NK-92 (cell line): ENCODE measurements around the gene PLK5.
"Not testable (repeated sequence)": the region's sequence is repeated elsewhere in the genome, so short reads cannot be mapped to it uniquely, and the experiment has no call there.

ENCODE experiments used
- DNase-seq: peaks from one replicate; lab custom pipeline; 2025; ENCODE audit not compliant: unreplicated experiment; lab: John Stamatoyannopoulos, UW

Gene PLK5

DNA sequence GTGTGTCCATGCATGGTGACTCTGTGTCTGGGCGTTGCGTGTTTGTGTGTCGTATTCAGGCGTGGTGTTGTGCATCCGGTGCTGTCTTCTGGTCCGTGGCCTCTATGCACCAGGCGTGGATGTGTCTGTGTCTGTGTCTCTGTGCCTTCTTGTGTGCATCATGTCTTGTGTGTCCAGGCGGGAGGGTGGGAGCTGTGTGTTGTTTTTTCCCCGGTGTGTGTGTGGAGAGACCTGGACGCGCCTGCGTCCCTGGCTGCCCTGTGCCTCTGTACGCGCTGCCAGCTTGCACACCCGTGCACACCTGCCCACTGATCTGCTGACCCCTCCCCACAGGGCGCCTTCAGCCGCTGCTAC, 1.1 kb downstream of the PLK5 start:
- DNase-seq, result no peak

DNA sequence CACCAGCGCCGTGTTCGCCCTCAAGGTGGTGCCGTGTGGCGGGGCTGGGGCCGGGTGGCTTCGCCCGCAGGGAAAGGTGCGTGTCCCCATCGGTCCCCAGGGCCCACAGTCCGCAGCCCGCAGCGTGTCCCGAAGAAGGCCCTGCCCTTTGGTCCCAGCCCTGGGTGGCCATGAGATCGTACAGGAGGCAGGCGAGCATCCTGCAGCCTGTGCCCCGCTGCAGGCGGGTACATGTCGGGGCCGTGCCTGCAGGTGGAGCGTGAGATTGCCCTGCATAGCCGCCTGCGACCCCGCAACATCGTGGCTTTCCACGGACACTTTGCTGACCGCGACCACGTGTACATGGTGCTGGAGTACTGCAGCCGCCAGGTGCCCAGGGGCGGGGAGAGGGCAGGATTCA, 1.5 kb downstream of the PLK5 start:
- no peak for DNase-seq

GRCh38 chr19:1526066-1526778, 2.3 kb downstream of the PLK5 start:
- DNase-seq, result no peak

- no peak for DNase-seq
Observed at GRCh38 chr19:1526979-1527649, 3.2 kb downstream of the PLK5 start.

DNA sequence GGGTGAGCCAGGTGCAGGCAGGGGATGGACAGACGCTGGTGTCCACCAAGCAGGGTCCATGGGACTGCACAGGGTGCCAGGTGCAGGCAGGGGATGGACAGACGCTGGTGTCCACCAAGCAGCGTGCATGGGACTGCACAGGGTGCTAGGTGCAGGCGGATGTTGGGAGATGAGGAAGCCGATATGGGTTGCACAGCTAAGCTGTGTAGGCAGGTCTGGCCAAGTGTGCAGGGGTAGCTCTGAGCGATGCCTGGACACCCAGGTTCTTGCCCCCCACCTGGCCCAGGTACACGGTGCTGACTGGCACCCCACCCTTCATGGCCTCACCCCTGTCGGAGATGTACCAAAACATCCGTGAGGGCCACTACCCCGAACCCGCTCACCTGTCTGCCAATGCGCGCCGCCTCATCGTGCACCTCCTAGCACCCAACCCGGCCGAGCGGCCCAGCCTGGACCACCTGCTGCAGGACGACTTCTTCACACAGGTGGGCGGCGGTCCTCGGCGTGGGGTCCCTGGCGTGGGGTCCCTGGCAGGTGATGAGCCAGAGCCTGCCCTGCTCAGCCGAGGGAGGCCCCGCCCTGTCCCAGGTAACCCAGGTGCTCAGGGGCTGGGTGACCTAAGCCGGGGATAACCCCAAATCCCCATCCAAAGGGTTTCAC, 3.9 kb downstream of the PLK5 start:
- DNase-seq, result no peak

GRCh38 chr19:1528596-1529429, 4.9 kb downstream of the PLK5 start:
- DNase-seq, result no peak

DNA sequence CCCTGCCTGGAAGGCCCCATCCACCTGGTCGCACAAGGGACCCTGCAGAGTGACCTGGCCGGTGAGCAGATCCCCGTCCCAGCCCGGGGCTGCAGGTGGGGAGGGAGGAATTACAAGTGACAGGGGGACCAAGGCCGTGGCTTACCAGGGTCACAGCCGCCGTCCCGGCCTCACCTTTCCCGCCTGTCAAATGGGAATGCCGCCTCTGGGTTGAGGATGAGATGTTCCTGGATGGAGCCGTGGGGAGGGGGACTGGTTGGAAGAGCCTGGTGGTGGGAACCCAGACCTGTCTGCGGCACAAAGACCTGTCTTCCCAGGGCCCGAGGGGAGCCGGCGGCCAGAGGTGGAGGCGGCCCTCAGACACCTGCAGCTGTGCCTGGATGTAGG, 5.5 kb downstream of the PLK5 start:
- DNase-seq, result no peak

GRCh38 chr19:1530856-1531255, 7.0 kb downstream of the PLK5 start:
- DNase-seq, result not testable (repeated sequence)

DNA sequence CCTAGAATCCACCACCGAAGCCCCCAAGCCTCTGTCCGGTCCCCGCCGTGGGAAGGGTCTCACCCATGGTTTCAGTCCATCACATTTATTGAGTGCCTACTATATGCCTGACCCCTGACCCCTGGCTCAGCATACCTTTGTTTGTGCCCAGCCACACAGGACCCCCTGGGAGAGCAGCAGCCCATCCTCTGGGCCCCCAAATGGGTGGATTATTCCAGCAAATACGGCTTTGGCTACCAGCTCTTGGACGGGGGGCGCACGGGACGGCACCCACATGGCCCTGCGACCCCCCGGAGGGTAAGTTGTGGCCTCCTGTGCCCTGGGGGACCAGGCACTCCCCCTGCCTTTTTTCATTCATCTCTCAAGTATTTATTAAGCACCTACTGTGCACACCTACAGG, 7.7 kb downstream of the PLK5 start:
- DNase-seq, result no peak

DNA sequence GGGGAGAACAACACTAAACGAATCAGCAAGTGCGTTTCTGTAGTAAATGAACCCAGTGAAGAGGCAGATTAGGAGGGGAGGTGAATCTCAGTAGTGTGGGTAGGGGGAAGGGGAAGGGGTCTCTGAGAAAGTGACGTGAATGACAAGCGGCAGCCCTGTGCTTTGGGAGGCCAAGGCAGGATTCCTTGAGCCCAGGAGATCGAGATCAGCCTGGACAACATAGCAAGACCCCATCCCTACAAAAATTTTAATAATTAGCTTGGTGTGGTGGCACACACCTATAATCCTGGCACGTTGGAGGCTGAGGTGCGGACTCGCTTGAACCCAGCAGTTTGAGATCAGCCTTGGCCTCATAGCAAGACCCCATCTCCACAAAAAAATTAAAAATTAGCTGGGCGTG, 8.1 kb downstream of the PLK5 start:
- no peak for DNase-seq

GRCh38 chr19:1533510-1534150, 9.8 kb downstream of the PLK5 start:
- DNase-seq, result no peak

GRCh38 chr19:1534972-1535371, 11.1 kb downstream of the PLK5 start:
- DNase-seq, result no peak

DNA sequence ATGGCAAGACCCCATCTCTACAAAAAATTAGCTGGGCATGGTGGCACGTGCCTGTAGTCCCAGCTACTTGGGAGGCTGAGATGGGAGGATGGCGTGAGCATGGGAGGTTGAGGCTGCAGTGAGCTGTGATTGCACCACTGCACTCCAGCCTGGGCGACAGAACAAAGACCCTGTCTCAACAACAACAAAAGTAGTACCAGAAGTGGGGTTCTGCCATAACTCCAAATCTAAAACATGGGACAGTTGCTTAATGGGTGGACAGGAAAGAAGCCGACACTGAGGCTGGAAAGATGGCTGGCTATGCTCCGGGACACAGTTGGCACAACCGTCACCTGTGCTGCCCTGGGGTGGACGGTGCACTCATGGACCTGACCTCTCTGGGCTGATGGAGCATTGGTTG, 11.8 kb downstream of the PLK5 start:
- not testable (repeated sequence) for DNase-seq

DNA sequence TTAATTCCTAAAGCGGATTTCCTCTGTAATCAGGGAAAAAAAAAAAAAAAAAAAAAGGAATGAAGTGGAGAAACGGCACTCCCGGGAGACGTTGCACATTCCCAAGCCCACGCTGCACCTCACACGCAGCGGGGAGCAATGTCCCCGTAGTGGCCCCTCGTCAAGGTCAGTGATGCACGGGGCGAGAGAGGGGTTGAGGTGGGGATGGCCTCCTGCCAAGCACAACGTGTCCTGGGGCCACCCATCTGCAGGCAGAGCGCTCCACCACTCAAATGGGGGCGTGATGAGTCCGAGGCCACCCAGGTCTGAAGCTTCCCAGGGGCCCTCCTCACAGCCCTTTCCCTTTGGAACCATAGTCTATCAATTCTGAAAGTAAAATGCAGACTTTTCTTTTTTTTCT, 15.1 kb downstream of the PLK5 start:
- no peak for DNase-seq

DNA sequence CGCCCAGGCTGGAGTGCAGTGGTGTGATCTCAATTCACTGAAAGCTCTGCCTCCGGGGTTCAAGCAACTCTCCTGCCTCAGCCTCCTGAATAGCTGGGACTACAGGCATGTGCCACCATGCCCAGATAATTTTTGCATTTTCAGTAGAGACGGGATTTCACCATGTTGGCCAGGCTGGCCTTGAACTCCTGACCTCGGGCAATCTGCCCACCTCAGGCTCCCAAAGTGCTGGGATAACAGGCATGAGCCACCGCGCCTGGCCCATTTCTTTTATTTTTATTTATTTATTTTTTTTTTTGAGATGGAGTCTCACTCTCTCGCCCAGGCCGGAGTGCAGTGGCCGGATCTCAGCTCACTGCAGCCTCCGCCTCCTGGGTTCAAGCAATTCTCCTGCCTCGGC, 15.9 kb downstream of the PLK5 start:
- DNase-seq, result not testable (repeated sequence)

GRCh38 chr19:1540365-1540925, 16.6 kb downstream of the PLK5 start:
- no peak for DNase-seq

GRCh38 chr19:1549332-1549945, 25.6 kb downstream of the PLK5 start:
- DNase-seq, result no peak

- DNase-seq, result no peak
Observed at GRCh38 chr19:1551068-1552040, 27.5 kb downstream of the PLK5 start.

DNA sequence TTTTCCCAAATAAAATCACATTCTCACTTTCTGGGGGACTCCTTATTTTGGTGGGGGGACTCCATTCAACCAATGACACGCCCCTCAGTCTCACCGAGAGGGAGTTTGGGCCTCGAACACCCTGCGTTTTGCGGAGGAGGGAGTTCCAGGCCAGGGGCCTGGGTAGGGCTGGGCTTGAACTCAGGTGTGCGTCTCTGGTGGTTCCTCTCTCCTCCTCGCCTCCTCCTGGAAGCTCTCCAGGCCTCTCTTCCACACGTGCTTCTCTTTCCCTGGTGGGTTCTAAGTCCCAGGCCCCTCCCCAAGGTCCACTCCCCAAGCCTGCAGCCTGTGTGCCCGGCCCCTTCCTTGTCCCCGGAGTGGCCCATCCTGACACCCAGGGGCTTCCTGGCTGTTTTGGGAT, 29.5 kb downstream of the PLK5 start:
- no peak for DNase-seq
